GM18505 (cell line): ENCODE results near the gene ARHGEF12.

Experiments
- ATAC-seq: cut with Tn5 transposase; IDR thresholded peaks from one replicate; pipeline ENCODE4 v1.9.1; 2021; ENCODE audit not compliant: unreplicated experiment
- POLR2A ChIP-seq: IDR thresholded peaks from 4 replicates; pipeline ENCODE4 v1.6.1; 2011; ENCODE audit warnings: borderline replicate concordance; ENCODE audit not compliant: insufficient read depth, insufficient read length; ENCODE audit errors: extremely low read depth

The ARHGEF12 gene

DNA sequence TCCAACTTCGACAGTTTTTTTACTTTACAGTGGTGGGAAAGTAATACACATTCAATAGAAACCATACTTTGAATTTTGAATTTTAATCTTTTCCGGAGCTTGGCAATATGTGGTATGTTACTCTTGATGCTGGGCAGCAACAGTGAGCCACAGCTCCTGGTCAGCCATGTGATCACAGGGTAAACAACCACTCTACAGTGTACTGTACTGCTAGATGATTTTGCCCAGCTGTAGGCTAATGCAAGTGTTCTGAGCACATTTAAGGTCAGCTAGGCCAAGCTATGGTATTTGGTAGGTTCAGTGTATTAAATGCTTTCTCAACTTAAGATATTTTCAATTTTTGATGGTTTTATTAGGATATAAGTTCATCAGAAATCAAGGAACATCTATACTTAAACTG, 126.6 kb downstream of the ARHGEF12 start:
- ATAC-seq, result no peak
- TF ChIP-seq POLR2A, result no peak

GRCh38 chr11:120465921-120466534, 129.8 kb downstream of the ARHGEF12 start:
- ATAC-seq, result no peak
- TF ChIP-seq POLR2A, result no peak

- no peak for ATAC-seq
- TF ChIP-seq POLR2A, result no peak
Measured at GRCh38 chr11:120467627-120468026, 131.4 kb downstream of the ARHGEF12 start.

DNA sequence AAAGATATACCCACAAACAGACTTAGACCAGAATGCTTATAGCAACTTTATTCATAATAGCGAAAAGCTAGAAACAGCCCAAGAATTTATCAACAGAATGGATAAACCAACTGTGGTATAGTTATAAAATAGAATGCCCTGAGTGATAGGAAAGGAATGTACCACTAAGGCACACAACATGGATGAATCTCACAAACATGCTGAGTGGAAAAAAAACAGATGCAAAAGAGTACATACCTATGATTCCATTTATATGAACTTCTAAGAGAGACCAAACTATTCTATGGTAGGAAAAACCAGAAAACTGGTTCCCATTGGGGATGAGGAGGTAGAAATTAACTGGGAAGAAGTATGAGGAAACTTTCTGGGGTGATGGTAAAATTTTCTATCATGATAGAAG, 134.9 kb downstream of the ARHGEF12 start:
- no peak for TF ChIP-seq POLR2A
- no peak for ATAC-seq

DNA sequence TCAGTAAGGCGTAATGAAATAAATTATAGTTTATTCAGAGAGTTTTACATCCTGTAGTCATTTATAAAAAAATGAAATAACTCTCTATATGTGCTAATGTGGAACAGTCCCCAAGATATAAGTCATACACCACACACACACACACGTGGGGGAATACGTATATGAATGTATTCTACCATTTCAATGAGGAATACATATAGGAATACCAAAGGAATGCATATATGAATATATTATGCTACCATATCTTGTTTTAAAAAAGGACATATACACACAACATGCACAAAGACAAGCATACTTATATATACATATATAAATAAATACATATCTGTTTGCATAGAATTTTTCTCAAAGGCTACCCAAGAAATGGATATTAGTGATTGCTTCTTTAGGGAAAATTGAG, 135.8 kb downstream of the ARHGEF12 start:
- TF ChIP-seq POLR2A, result no peak
- no peak for ATAC-seq

GRCh38 chr11:120473503-120473902, 137.3 kb downstream of the ARHGEF12 start:
- no peak for TF ChIP-seq POLR2A
- no peak for ATAC-seq

GRCh38 chr11:120482149-120482548, 145.9 kb downstream of the ARHGEF12 start:
- no peak for TF ChIP-seq POLR2A

DNA sequence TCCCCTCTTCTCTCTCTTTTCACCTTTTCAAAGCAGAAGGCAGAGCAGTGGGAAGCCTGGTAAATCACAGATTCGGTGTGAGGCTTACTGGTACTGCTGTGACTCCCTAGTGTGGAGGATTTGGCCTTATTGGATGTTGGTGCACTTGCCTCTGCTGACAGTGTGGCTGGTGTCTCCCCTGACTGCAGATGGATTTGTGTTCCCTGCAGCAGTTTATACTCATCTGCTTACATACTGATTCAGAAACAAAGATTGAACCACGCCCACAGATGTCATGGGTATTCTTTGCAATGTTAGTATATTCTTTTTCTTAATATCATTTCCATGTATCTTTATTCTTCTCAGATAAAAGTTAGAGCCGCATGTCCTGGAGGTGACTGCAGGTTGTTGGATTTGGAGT, 148.5 kb downstream of the ARHGEF12 start:
- no peak for TF ChIP-seq POLR2A
- no peak for ATAC-seq

More at GRCh38 chr11:120482149-120482548, 145.9 kb downstream of the ARHGEF12 start:
- ATAC-seq, result no peak

- TF ChIP-seq POLR2A, result no peak
- no peak for ATAC-seq
Measured at GRCh38 chr11:120486138-120486537, 149.9 kb downstream of the ARHGEF12 start.

GRCh38 chr11:120489799-120490198, 153.6 kb downstream of the ARHGEF12 start:
- ATAC-seq, result no peak
- no peak for TF ChIP-seq POLR2A

DNA sequence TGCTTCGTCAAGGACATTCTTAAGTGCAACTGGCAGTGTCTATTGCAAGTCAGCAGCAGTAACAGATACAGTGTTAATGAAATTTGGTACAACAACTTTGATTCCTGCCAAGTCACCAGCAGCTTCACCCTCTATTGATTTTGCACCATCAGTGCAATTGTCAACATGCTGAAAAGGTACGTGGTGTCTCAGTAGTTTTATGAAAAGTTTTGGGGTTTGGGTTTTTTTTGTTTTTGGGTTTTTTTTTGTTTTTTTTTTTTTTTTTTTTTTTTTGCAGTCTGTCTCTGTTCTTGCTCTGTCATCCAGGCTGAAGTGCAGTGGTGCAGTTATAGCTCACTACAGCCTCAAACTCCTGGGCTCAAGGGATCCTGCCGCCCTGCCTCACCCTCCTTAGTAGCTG, 156.3 kb downstream of the ARHGEF12 start:
- TF ChIP-seq POLR2A, result no peak

GRCh38 chr11:120494595-120494994, 158.4 kb downstream of the ARHGEF12 start:
- no peak for TF ChIP-seq POLR2A
- no peak for ATAC-seq

More for the DNA sequence above, 156.3 kb downstream of the ARHGEF12 start:
- ATAC-seq, result no peak

DNA sequence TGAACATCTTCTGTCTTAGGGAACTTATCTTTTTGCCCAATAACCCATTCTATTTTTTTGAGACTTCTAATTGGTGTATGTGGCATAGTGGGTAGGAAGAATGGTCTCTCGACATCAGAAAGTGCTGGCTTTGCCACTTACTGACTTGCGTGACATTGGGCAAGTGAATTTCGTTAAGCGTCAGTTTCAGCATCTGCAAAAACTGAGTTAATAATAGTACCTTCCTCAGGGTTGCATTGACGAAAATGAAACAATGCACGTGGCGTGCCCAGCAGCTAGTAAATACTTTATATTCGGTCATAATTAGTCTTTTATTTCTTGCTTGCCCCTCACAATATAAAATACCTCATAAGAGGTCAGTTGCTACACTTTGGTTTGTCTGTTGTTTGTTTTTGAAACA, 162.9 kb downstream of the ARHGEF12 start:
- TF ChIP-seq POLR2A, result no peak
- ATAC-seq, result no peak

DNA sequence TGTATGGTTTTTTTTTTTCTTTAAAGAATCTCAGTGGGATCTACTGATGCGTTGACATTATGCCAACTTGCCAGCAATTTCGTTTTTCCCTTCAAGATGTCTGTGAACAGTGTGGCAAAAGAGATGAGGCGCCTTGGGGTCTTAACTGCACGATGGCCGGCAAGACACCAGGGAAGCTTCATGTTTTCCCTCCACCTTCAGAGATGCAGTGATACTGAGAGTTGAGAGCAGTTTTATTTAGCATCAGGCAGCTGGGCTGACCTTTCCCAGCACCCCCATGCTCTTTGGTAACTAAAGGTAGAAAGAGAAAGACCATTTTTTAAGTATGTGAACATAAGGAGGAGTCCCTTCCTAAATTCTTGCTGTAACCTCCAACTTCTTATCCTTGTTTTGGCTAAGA, 163.6 kb downstream of the ARHGEF12 start:
- no peak for ATAC-seq
- TF ChIP-seq POLR2A, result no peak
